H9 (cell line): ENCODE results near the gene NEU3. TPM values are rescaled to one million over a fixed set of nuclear protein-coding genes. Genes with fewer than 3 reads are reported as not detected.

Experiments
- DNase-seq: peaks from one replicate; pipeline ENCODE4 v3.0.0-alpha.2; 2017
- H2AFZ ChIP-seq: one replicate; pipeline ENCODE4 v1.6.1; 2013; ENCODE audit warnings: mild to moderate bottlenecking, low read length, control low read depth, moderate library complexity
- H2AK5ac ChIP-seq: 2 replicates; pipeline ENCODE4 v1.6.1; 2013; ENCODE audit warnings: low read length, control low read depth, mixed read lengths; ENCODE audit not compliant: insufficient read length
- H2BK120ac ChIP-seq: one replicate; pipeline ENCODE4 v1.6.1; 2013; ENCODE audit warnings: low read depth, mild to moderate bottlenecking, low read length, control low read depth, inconsistent platforms; ENCODE audit not compliant: poor library complexity, severe bottlenecking
- H2BK12ac ChIP-seq: 2 replicates; pipeline ENCODE4 v1.6.1; 2013; ENCODE audit warnings: low read length, control low read depth, mixed read lengths, low read depth; ENCODE audit not compliant: insufficient read length
- H2BK15ac ChIP-seq: 2 replicates; pipeline ENCODE4 v1.6.1; 2013; ENCODE audit warnings: low read depth, low read length, control low read depth
- H2BK20ac ChIP-seq: one replicate; pipeline ENCODE4 v1.6.1; 2013; ENCODE audit warnings: low read depth, mild to moderate bottlenecking, low read length, control low read depth, inconsistent platforms; ENCODE audit not compliant: poor library complexity, severe bottlenecking
- H2BK5ac ChIP-seq: 2 replicates; pipeline ENCODE4 v1.6.1; 2013; ENCODE audit warnings: low read length, control low read depth, mixed read lengths; ENCODE audit not compliant: insufficient read length
- H3K14ac ChIP-seq: 2 replicates; pipeline ENCODE4 v1.6.1; 2013; ENCODE audit warnings: low read length, control low read depth; ENCODE audit not compliant: insufficient read depth
- H3K18ac ChIP-seq: 2 replicates; pipeline ENCODE4 v1.6.1; 2013; ENCODE audit warnings: low read depth, mild to moderate bottlenecking, mixed read lengths, low read length, control low read depth; ENCODE audit not compliant: insufficient read length
- H3K23ac ChIP-seq: 2 replicates; pipeline ENCODE4 v1.6.1; 2013; ENCODE audit warnings: low read length, control low read depth, mixed read lengths, low read depth; ENCODE audit not compliant: insufficient read length
- H3K23me2 ChIP-seq: 2 replicates; pipeline ENCODE4 v1.6.1; 2013; ENCODE audit warnings: low read depth, mild to moderate bottlenecking, mixed read lengths, low read length, control low read depth; ENCODE audit not compliant: insufficient read length, poor library complexity, severe bottlenecking
- H3K27ac ChIP-seq: 2 replicates; pipeline ENCODE4 v1.5.1; 2013; ENCODE audit warnings: low read length, control low read depth, mixed read lengths, low read depth; ENCODE audit not compliant: insufficient read length
- H3K27me3 ChIP-seq: 2 replicates; pipeline ENCODE4 v1.6.1; 2013; ENCODE audit warnings: low read length, control low read depth, inconsistent platforms; ENCODE audit not compliant: insufficient read depth
- H3K4ac ChIP-seq: 2 replicates; pipeline ENCODE4 v1.6.1; 2013; ENCODE audit warnings: low read depth, mild to moderate bottlenecking, control low read depth, inconsistent platforms, low read length, moderate library complexity
- H3K4me1 ChIP-seq: 2 replicates; pipeline ENCODE4 v1.6.1; 2013; ENCODE audit warnings: low read length, control low read depth, inconsistent platforms; ENCODE audit not compliant: insufficient read depth
- H3K4me2 ChIP-seq: 2 replicates; pipeline ENCODE4 v1.6.1; 2013; ENCODE audit warnings: low read length, control low read depth, mixed read lengths; ENCODE audit not compliant: insufficient read length, insufficient read depth
- H3K56ac ChIP-seq: 2 replicates; pipeline ENCODE4 v1.6.1; 2013; ENCODE audit warnings: low read depth, mild to moderate bottlenecking, mixed read lengths, low read length, control low read depth; ENCODE audit not compliant: insufficient read length
- H3K79me1 ChIP-seq: 2 replicates; pipeline ENCODE4 v1.6.1; 2013; ENCODE audit warnings: low read depth, mild to moderate bottlenecking, moderate library complexity, low read length, control low read depth, inconsistent platforms; ENCODE audit not compliant: insufficient read depth, poor library complexity, severe bottlenecking
- H3K79me2 ChIP-seq: 2 replicates; pipeline ENCODE4 v1.6.1; 2013; ENCODE audit warnings: low read length, control low read depth, inconsistent platforms; ENCODE audit not compliant: insufficient read depth
- H3K9ac ChIP-seq: 2 replicates; pipeline ENCODE4 v1.6.1; 2013; ENCODE audit warnings: low read length, control low read depth, mixed read lengths; ENCODE audit not compliant: insufficient read length; ENCODE audit errors: extremely low read depth
- H3K9me3 ChIP-seq: one replicate; pipeline ENCODE4 v1.6.1; 2013; ENCODE audit warnings: low read depth, low read length, inconsistent platforms; ENCODE audit not compliant: control insufficient read depth
- H3T11ph ChIP-seq: one replicate; pipeline ENCODE4 v1.6.1; 2013; ENCODE audit warnings: mild to moderate bottlenecking, low read length, control low read depth, inconsistent platforms
- H4K20me1 ChIP-seq: one replicate; pipeline ENCODE4 v1.6.1; 2013; ENCODE audit not compliant: control insufficient read depth, insufficient read length, insufficient read depth
- H4K5ac ChIP-seq: 2 replicates; pipeline ENCODE4 v1.6.1; 2013; ENCODE audit warnings: low read depth, mild to moderate bottlenecking, mixed read lengths, low read length, control low read depth; ENCODE audit not compliant: insufficient read length
- H4K8ac ChIP-seq: replicated peaks from 2 replicates; pipeline ENCODE4 v1.6.1; 2013; ENCODE audit warnings: low read length, control low read depth, mixed read lengths, low read depth; ENCODE audit not compliant: insufficient read length
- H4K91ac ChIP-seq: 2 replicates; pipeline ENCODE4 v1.6.1; 2013; ENCODE audit warnings: low read depth, mild to moderate bottlenecking, moderate library complexity, mixed read lengths, low read length, control low read depth; ENCODE audit not compliant: insufficient read length
- H3K27ac Mint-ChIP-seq, 3 experiments: 2 replicates in 2 of 3; 3 replicates in 1 of 3; pipeline ENCODE4 v1.8.0; 2020 to 2021; ENCODE audit warnings: mixed read lengths in 3 of 3, mild to moderate bottlenecking in 1 of 3, moderate library complexity in 1 of 3
- H3K27me3 Mint-ChIP-seq: 2 replicates; pipeline ENCODE4 v1.8.0; 2021; ENCODE audit warnings: low read depth, mild to moderate bottlenecking, moderate library complexity, mixed read lengths
- H3K36me3 Mint-ChIP-seq, 3 experiments: 2 replicates in 2 of 3; 3 replicates in 1 of 3; pipeline ENCODE4 v1.8.0; 2020 to 2021; ENCODE audit warnings: low read depth in 3 of 3, mixed read lengths in 3 of 3; ENCODE audit not compliant: insufficient read depth in 1 of 3
- H3K4me1 Mint-ChIP-seq, 2 experiments: 2 replicates each; pipeline ENCODE4 v1.8.0; 2020; ENCODE audit warnings: mixed read lengths in 2 of 2
- H3K4me3 Mint-ChIP-seq, 2 experiments: 2 replicates in 1 of 2; 3 replicates in 1 of 2; pipeline ENCODE4 v1.8.0; 2020 to 2021; ENCODE audit warnings: mild to moderate bottlenecking in 2 of 2, mixed read lengths in 2 of 2, moderate library complexity in 1 of 2
- H3K9me3 Mint-ChIP-seq, 2 experiments: 2 replicates in 1 of 2; 3 replicates in 1 of 2; pipeline ENCODE4 v1.8.0; 2020; ENCODE audit warnings: mild to moderate bottlenecking in 2 of 2, mixed read lengths in 2 of 2, moderate library complexity in 1 of 2
- CTCF ChIP-seq: fragments of 200-600 bp; sonication (generic); conservative IDR thresholded peaks from 3 replicates; pipeline ENCODE4 v1.8.0; 2021; ENCODE audit warnings: antibody characterized with exemption, mild to moderate bottlenecking
- WGBS: extraction: QIAGEN DNeasy Blood & Tissue Kit; methylation state at CpG from one replicate; pipeline ENCODE4 v1.1.7; 2013; ENCODE audit warnings: missing lambda C conversion rate, low lambda C conversion rate, mixed read lengths; ENCODE audit not compliant: insufficient read length; ENCODE audit errors: extremely low coverage; 5-methylcytosine and 5-hydroxymethylcytosine counted together
- total RNA-seq: library from RNA; stranded (reverse); gene quantifications from 2 replicates; pipeline ENCODE4 v1.2.1, GENCODE V29; 2021

NEU3 gene
- total RNA-seq, 1 experiment from 2014 or later, result 15.9 TPM

GRCh38 chr11:75035256-75035655, 46.5 kb downstream of the NEU3 start:
- no peaks in the 10 kb centered on the region for H3K79me1 ChIP-seq
- H4K8ac ChIP-seq, result no peak overlapping the region
- no peak overlapping the region for H3T11ph ChIP-seq
- no peak overlapping the region for H3K27ac ChIP-seq
- no peaks in the 10 kb centered on the region for H3K9me3 ChIP-seq
- no peaks in the 10 kb centered on the region for H3K79me2 ChIP-seq
- no peak overlapping the region for H3K14ac ChIP-seq
- H3K23ac ChIP-seq, result no peak overlapping the region
- H3K56ac ChIP-seq, result no peak overlapping the region
- Mint-ChIP-seq H3K27ac (no peak overlapping the region), H3K4me3 (no peak overlapping the region), H3K27me3 (no peaks in the 10 kb centered on the region; the same call in 1 of the 2 replicates), H3K36me3 (peaks cover 0 to 6% (median 1%) of the 10 kb centered on the region in 3 experiments; a peak in 3 of 7 replicates), H3K4me1 (peaks cover 7 to 9% of the 10 kb centered on the region in 2 experiments), H3K9me3 (peaks cover 0 to 3% of the 10 kb centered on the region in 2 experiments; a peak in 4 of 5 replicates)
- H2BK5ac ChIP-seq, result no peak overlapping the region
- no peak for TF ChIP-seq CTCF
- H3K27me3 ChIP-seq, result no peaks in the 10 kb centered on the region
- no peak overlapping the region for H3K18ac ChIP-seq
- H4K5ac ChIP-seq, result no peak overlapping the region
- no peak overlapping the region for H4K91ac ChIP-seq
- H3K9ac ChIP-seq, result no peak overlapping the region
- no peak for DNase-seq
- no peak overlapping the region for H2BK12ac ChIP-seq
- H2BK120ac ChIP-seq, result no peak overlapping the region
- H2BK15ac ChIP-seq, result no peak overlapping the region
- H3K4me2 ChIP-seq, result no peak overlapping the region
- H4K20me1 ChIP-seq, result no peaks in the 10 kb centered on the region
- H3K4ac ChIP-seq, result no peak overlapping the region
- H2BK20ac ChIP-seq, result no peak overlapping the region
- no CpG with 5 or more reads among the region's 5 CpGs for WGBS
- no peak overlapping the region for H2AFZ ChIP-seq
- no peaks in the 10 kb centered on the region for H3K4me1 ChIP-seq
- H2AK5ac ChIP-seq, result no peak overlapping the region
- H3K23me2 ChIP-seq, result no peaks in the 10 kb centered on the region
